ENCODE results near the gene ZZZ3. TPM values are rescaled to one million over a fixed set of nuclear protein-coding genes. Genes with fewer than 3 reads are reported as not detected.

Gene ZZZ3
- total and polyA plus RNA-seq, 2 of the 13 experiments (the other 11 are each of a cell fraction or from before 2014, with no cell fraction given), result 18.1 to 50.2 TPM

DNA sequence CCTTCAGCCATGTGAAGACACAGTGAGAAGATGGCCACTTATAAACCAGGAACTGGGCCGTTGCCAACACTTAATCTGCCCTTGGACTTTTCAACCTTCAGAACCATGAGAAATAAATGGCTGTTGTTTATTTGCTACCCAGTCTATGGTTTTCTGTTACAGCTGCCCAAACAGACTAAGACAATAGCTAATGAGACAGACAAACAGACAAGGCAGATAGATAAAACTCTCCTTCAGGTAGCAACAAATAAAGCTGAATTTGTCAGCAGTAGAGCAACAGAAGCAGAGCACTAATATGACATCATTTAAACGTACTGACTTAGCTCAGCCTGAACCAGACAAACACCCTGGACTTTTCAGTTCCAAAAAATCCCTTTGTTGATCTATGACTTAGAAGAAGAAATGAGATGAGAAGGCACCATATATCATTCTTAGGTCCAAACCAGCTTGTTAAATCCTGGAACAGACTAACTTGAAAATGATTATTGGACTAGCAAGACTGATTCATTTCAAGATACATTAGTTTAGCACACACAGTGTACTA, 27.0 kb downstream of the ZZZ3 start (continued):
- TF ChIP-seq, protein P1, sequence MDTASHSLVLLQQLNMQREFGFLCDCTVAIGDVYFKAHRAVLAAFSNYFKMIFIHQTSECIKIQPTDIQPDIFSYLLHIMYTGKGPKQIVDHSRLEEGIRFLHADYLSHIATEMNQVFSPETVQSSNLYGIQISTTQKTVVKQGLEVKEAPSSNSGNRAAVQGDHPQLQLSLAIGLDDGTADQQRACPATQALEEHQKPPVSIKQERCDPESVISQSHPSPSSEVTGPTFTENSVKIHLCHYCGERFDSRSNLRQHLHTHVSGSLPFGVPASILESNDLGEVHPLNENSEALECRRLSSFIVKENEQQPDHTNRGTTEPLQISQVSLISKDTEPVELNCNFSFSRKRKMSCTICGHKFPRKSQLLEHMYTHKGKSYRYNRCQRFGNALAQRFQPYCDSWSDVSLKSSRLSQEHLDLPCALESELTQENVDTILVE (CRISPR knock-in tag; IDR thresholded peaks at IDR 0.05), result no peak
- TF ChIP-seq SRSF1 (optimal IDR thresholded peaks at IDR 0.05; ENCODE audit: low read depth, low read length), result no peak
- TF ChIP-seq SOX13 (IDR thresholded peaks at IDR 0.05), result peak; percentile 67; the same call in 1 of the 2 replicates
- peak in 1 of 2 experiments; percentile 93; a peak in 2 of 4 replicates for TF ChIP-seq SOX13 (CRISPR knock-in tag; conservative IDR thresholded peaks at IDR 0.05 in 1 of 2, IDR thresholded peaks at IDR 0.05 in 1 of 2)
- TF ChIP-seq DNMT1 (CRISPR knock-in tag; IDR thresholded peaks at IDR 0.05), result no peak
- TF ChIP-seq, protein P2, sequence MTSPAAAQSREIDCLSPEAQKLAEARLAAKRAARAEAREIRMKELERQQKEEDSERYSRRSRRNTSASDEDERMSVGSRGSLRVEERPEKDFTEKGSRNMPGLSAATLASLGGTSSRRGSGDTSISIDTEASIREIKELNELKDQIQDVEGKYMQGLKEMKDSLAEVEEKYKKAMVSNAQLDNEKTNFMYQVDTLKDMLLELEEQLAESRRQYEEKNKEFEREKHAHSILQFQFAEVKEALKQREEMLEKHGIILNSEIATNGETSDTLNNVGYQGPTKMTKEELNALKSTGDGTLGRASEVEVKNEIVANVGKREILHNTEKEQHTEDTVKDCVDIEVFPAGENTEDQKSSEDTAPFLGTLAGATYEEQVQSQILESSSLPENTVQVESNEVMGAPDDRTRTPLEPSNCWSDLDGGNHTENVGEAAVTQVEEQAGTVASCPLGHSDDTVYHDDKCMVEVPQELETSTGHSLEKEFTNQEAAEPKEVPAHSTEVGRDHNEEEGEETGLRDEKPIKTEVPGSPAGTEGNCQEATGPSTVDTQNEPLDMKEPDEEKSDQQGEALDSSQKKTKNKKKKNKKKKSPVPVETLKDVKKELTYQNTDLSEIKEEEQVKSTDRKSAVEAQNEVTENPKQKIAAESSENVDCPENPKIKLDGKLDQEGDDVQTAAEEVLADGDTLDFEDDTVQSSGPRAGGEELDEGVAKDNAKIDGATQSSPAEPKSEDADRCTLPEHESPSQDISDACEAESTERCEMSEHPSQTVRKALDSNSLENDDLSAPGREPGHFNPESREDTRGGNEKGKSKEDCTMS (CRISPR knock-in tag; conservative IDR thresholded peaks at IDR 0.05), result no peak
- TF ChIP-seq, protein P3, sequence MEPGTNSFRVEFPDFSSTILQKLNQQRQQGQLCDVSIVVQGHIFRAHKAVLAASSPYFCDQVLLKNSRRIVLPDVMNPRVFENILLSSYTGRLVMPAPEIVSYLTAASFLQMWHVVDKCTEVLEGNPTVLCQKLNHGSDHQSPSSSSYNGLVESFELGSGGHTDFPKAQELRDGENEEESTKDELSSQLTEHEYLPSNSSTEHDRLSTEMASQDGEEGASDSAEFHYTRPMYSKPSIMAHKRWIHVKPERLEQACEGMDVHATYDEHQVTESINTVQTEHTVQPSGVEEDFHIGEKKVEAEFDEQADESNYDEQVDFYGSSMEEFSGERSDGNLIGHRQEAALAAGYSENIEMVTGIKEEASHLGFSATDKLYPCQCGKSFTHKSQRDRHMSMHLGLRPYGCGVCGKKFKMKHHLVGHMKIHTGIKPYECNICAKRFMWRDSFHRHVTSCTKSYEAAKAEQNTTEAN (CRISPR knock-in tag; conservative IDR thresholded peaks at IDR 0.05), result no peak
- peak; percentile 68; the same call in 1 of the 2 replicates for TF ChIP-seq MIXL1 (CRISPR knock-in tag; IDR thresholded peaks at IDR 0.05)
- TF ChIP-seq KDM6A (CRISPR knock-in tag; IDR thresholded peaks at IDR 0.05; ENCODE audit: low read depth), result no peak
- TF ChIP-seq, protein P4, sequence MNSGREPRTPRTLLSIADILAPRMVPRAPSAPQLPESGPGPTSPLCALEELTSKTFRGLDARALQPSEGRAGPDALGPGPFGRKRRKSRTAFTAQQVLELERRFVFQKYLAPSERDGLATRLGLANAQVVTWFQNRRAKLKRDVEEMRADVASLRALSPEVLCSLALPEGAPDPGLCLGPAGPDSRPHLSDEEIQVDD (CRISPR knock-in tag; IDR thresholded peaks at IDR 0.05; ENCODE audit: borderline replicate concordance), result no peak
- no peak for TF ChIP-seq ATRX (CRISPR knock-in tag; IDR thresholded peaks at IDR 0.05; ENCODE audit: borderline replicate concordance)
- TF ChIP-seq TOE1 (CRISPR knock-in tag; IDR thresholded peaks at IDR 0.05), result no peak
- TF ChIP-seq, protein P5, sequence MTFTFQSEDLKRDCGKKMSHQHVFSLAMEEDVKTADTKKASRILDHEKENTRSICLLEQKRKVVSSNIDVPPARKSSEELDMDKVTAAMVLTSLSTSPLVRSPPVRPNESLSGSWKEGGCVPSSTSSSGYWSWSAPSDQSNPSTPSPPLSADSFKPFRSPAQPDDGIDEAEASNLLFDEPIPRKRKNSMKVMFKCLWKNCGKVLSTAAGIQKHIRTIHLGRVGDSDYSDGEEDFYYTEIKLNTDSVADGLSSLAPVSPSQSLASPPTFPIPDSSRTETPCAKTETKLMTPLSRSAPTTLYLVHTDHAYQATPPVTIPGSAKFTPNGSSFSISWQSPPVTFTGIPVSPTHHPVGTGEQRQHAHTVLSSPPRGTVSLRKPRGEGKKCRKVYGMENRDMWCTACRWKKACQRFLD (CRISPR knock-in tag; IDR thresholded peaks at IDR 0.05; ENCODE audit: borderline replicate concordance), result no peak
- 0 out of 2 replicates have a peak, but pooled peaks have one; percentile 66 for TF ChIP-seq ZNF670 (CRISPR knock-in tag; IDR thresholded peaks at IDR 0.05; ENCODE audit: borderline replicate concordance)
- TF ChIP-seq RBM39 (IDR thresholded peaks at IDR 0.05; ENCODE audit: low read depth, low read length, poor library complexity, severe bottlenecking), result no peak
- no peak for TF ChIP-seq NFYB (CRISPR knock-in tag; IDR thresholded peaks at IDR 0.05)
- peak; percentile 47; the same call in 1 of the 2 replicates for TF ChIP-seq NFIC (IDR thresholded peaks at IDR 0.05; ENCODE audit: low read length)
- TF ChIP-seq TEAD3 (CRISPR knock-in tag; optimal IDR thresholded peaks at IDR 0.05; ENCODE audit: borderline replicate concordance), result peak; percentile 15
- TF ChIP-seq, protein P6, sequence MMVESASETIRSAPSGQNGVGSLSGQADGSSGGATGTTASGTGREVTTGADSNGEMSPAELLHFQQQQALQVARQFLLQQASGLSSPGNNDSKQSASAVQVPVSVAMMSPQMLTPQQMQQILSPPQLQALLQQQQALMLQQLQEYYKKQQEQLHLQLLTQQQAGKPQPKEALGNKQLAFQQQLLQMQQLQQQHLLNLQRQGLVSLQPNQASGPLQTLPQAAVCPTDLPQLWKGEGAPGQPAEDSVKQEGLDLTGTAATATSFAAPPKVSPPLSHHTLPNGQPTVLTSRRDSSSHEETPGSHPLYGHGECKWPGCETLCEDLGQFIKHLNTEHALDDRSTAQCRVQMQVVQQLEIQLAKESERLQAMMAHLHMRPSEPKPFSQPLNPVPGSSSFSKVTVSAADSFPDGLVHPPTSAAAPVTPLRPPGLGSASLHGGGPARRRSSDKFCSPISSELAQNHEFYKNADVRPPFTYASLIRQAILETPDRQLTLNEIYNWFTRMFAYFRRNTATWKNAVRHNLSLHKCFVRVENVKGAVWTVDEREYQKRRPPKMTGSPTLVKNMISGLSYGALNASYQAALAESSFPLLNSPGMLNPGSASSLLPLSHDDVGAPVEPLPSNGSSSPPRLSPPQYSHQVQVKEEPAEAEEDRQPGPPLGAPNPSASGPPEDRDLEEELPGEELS (CRISPR knock-in tag; IDR thresholded peaks at IDR 0.05), result peak; percentile 74
- no peak for TF ChIP-seq ZNF776 (CRISPR knock-in tag; IDR thresholded peaks at IDR 0.05)

Measured in HepG2 (cell line).